Measurements from ENCODE around the gene SELENOP.

DNA sequence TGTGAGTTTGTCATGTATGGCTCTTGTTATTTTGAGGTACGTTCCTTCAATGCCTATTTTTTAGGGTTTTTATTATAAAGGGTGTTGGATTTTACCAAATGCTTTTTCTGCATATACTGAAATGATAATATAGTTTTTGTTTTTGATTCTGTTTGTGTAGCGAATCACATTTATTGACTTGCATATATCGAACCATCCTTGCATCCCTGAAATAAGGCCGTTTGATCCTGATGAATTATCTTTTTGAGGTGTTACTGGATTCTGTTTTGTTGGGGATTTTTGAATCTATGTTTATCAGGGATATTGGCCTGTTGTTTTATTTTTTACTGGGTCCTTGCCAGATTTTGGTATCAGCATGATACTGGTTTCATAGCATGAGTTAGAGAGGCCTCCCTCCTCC, 25.9 kb downstream of the SELENOP start:
- TF ChIP-seq, protein P1, sequence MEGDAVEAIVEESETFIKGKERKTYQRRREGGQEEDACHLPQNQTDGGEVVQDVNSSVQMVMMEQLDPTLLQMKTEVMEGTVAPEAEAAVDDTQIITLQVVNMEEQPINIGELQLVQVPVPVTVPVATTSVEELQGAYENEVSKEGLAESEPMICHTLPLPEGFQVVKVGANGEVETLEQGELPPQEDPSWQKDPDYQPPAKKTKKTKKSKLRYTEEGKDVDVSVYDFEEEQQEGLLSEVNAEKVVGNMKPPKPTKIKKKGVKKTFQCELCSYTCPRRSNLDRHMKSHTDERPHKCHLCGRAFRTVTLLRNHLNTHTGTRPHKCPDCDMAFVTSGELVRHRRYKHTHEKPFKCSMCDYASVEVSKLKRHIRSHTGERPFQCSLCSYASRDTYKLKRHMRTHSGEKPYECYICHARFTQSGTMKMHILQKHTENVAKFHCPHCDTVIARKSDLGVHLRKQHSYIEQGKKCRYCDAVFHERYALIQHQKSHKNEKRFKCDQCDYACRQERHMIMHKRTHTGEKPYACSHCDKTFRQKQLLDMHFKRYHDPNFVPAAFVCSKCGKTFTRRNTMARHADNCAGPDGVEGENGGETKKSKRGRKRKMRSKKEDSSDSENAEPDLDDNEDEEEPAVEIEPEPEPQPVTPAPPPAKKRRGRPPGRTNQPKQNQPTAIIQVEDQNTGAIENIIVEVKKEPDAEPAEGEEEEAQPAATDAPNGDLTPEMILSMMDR (IDR thresholded peaks at IDR 0.05): no peak
- TF ChIP-seq POLR2A (IDR thresholded peaks at IDR 0.05): no peak

Measured in uterus (tissue), 2 donors.